ENCODE measurements around the gene IFIT3. TPM values are rescaled to one million over a fixed set of nuclear protein-coding genes. Genes with fewer than 3 reads are reported as not detected.

The IFIT3 gene
- total RNA-seq, 1 experiment from 2014 or later = 1.5 TPM

GRCh38 chr10:89344156-89344555, 16.4 kb downstream of the IFIT3 start:
- intact Hi-C loops (cut with micrococcal nuclease; ENCODE audit: unreplicated experiment) = no loop called here
- Mint-ChIP-seq H3K27ac (ENCODE audit: unreplicated experiment) (no peak overlapping the region), H3K4me1 (ENCODE audit: low read depth, unreplicated experiment) (peaks cover 26% of the 10 kb centered on the region), H3K36me3 (ENCODE audit: insufficient read depth, unreplicated experiment) (no peaks in the 10 kb centered on the region), H3K4me3 (ENCODE audit: unreplicated experiment) (no peak overlapping the region), H3K9me3 (ENCODE audit: unreplicated experiment) (no peaks in the 10 kb centered on the region), H3K27me3 (ENCODE audit: insufficient read depth, unreplicated experiment) (no peaks in the 10 kb centered on the region)
- Histone ChIP-seq H3K27me3 (replicated peaks; ENCODE audit: control insufficient read depth, insufficient read depth, low read length) (no peaks in the 10 kb centered on the region), H3K4me3 (ENCODE audit: low read depth, low read length) (no peak overlapping the region), H3K9me3 (no peaks in the 10 kb centered on the region), H3K36me3 (ENCODE audit: control insufficient read depth, insufficient read depth, low read length) (no peaks in the 10 kb centered on the region), H3K4me1 (peaks cover 29% of the 10 kb centered on the region)
- DNase-seq = no peak
- ChIA-PET CTCF (no interaction called here), POLR2A (no interaction called here)
- no TSS peak for BruUV-seq (replicated peaks)
- TF ChIP-seq CTCF (IDR thresholded peaks at IDR 0.05; ENCODE audit: insufficient read depth in 1 of 2, low read depth in 1 of 2, low read length in 1 of 2, severe bottlenecking in 1 of 2, unreplicated experiment in 1 of 2) = no peak

- no peak for DNase-seq
- intact Hi-C loops (cut with micrococcal nuclease; ENCODE audit: unreplicated experiment) = no loop called here
- Mint-ChIP-seq H3K4me1 (ENCODE audit: low read depth, unreplicated experiment) (peaks cover 40% of the 10 kb centered on the region), H3K27me3 (ENCODE audit: insufficient read depth, unreplicated experiment) (no peaks in the 10 kb centered on the region), H3K4me3 (ENCODE audit: unreplicated experiment) (no peak overlapping the region), H3K9me3 (ENCODE audit: unreplicated experiment) (no peaks in the 10 kb centered on the region), H3K36me3 (ENCODE audit: insufficient read depth, unreplicated experiment) (no peaks in the 10 kb centered on the region), H3K27ac (ENCODE audit: unreplicated experiment) (no peak overlapping the region)
- no peaks in the 10 kb centered on the region for H3K9me3 ChIP-seq
- POLR2A ChIA-PET = no interaction called here
- no peaks in the 10 kb centered on the region for H3K36me3 ChIP-seq (ENCODE audit: control insufficient read depth, insufficient read depth, low read length)
- peaks cover 39% of the 10 kb centered on the region for H3K4me1 ChIP-seq
- CTCF ChIA-PET = interaction anchor here (1.4 kb wide), 1 partner anchor 44 kb away, joined by 8 read pairs; no protein-coding TSS in a partner anchor
- H3K27me3 ChIP-seq (replicated peaks; ENCODE audit: control insufficient read depth, insufficient read depth, low read length) = no peaks in the 10 kb centered on the region
- no TSS peak for BruUV-seq (replicated peaks)
- no peak for TF ChIP-seq CTCF (IDR thresholded peaks at IDR 0.05; ENCODE audit: insufficient read depth in 1 of 2, low read depth in 1 of 2, low read length in 1 of 2, severe bottlenecking in 1 of 2, unreplicated experiment in 1 of 2)
- H3K4me3 ChIP-seq (ENCODE audit: low read depth, low read length) = no peak overlapping the region
These were observed 17.7 kb downstream of the IFIT3 start for GRCh38 chr10:89345367-89346000.

- H3K4me3 Mint-ChIP-seq (ENCODE audit: unreplicated experiment) = no peak overlapping the region
- H3K9me3 Mint-ChIP-seq (ENCODE audit: unreplicated experiment) = no peaks in the 10 kb centered on the region
- POLR2A ChIA-PET = no interaction called here
- peaks cover 51% of the 10 kb centered on the region for H3K4me1 ChIP-seq
- no peak for TF ChIP-seq CTCF (IDR thresholded peaks at IDR 0.05; ENCODE audit: insufficient read depth in 1 of 2, low read depth in 1 of 2, low read length in 1 of 2, severe bottlenecking in 1 of 2, unreplicated experiment in 1 of 2)
- BruUV-seq (replicated peaks) = no TSS peak
- no peaks in the 10 kb centered on the region for H3K27me3 Mint-ChIP-seq (ENCODE audit: insufficient read depth, unreplicated experiment)
- no peaks in the 10 kb centered on the region for H3K27me3 ChIP-seq (replicated peaks; ENCODE audit: control insufficient read depth, insufficient read depth, low read length)
- no peaks in the 10 kb centered on the region for H3K9me3 ChIP-seq
- peaks cover 51% of the 10 kb centered on the region for H3K4me1 Mint-ChIP-seq (ENCODE audit: low read depth, unreplicated experiment)
- DNase-seq = peak in 1 of 2 experiments; percentile 19
- H3K36me3 Mint-ChIP-seq (ENCODE audit: insufficient read depth, unreplicated experiment) = peaks cover 1% of the 10 kb centered on the region
- H3K4me3 ChIP-seq (ENCODE audit: low read depth, low read length) = no peak overlapping the region
- no peaks in the 10 kb centered on the region for H3K36me3 ChIP-seq (ENCODE audit: control insufficient read depth, insufficient read depth, low read length)
- peak overlapping the region; percentile 84 for H3K27ac Mint-ChIP-seq (ENCODE audit: unreplicated experiment)
- CTCF ChIA-PET = interaction anchor here (1.4 kb wide), 1 partner anchor 43 kb away, joined by 8 read pairs; no protein-coding TSS in a partner anchor
- intact Hi-C loops (cut with micrococcal nuclease; ENCODE audit: unreplicated experiment) = no loop called here
These were observed 18.8 kb downstream of the IFIT3 start for GRCh38 chr10:89346405-89347254.
